ENCODE results near the gene B3GAT1. TPM values are rescaled to one million over a fixed set of nuclear protein-coding genes. Genes with fewer than 3 reads are reported as not detected.

The B3GAT1 gene
- polyA plus RNA-seq, 1 of the 3 experiments (the other 2 are of a cell fraction) = 0.15 TPM

DNA sequence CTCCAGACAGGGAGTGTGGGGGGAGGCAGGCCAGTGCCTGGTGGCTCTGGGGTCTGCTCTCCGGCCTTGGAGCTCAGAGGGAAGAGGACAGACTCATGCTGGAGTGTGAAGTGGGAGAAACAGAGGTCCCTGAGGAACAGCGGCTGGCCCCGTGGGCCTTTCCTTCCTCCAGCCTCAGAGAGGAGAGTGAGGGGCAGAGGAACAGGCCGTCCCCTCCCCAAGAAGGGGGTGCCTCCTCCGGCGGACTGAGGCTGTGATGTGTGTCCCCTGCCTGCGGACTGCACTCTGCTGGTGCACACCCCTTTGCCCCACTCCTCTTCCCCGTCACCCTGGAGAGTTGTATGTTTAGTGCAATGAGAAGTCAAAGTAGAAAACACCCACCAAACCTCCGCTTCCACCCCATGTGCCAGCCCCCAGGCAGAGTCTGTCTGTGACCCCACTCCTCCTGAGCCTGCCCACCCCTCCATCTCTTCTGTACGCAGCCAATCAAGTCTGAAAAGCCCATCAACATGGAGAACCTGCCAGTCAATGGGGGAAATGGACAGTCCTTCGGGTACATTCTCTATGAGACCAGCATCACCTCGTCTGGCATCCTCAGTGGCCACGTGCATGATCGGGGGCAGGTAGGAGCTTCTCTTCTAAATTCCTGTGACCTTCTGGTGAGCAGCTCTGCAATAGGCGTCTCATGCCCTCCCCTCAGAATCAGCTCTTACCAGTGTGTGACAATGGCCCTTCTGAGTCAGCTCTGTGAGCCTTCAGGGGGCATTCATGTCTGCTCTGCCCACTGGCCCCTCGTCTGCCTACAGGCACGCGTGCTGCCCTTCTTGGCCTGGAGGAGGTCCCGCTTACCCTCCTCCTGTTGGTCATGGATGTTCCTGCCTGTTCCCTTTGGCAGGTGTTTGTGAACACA lies 41.3 kb downstream of the B3GAT1 start:
- H3K36me3 ChIP-seq (replicated peaks in 1 of 2; ENCODE audit: control insufficient read depth in 1 of 2, insufficient read depth in 2 of 2, low read length in 1 of 2) = no peaks in the 10 kb centered on the region
- H4K20me1 ChIP-seq (ENCODE audit: insufficient read depth) = no peaks in the 10 kb centered on the region
- no peaks in the 10 kb centered on the region for H3K79me2 ChIP-seq (ENCODE audit: insufficient read depth)
- H2AFZ ChIP-seq (ENCODE audit: low read depth) = no peak overlapping the region
- no peaks in the 10 kb centered on the region for H3K9me3 ChIP-seq
- TF ChIP-seq, protein P1, sequence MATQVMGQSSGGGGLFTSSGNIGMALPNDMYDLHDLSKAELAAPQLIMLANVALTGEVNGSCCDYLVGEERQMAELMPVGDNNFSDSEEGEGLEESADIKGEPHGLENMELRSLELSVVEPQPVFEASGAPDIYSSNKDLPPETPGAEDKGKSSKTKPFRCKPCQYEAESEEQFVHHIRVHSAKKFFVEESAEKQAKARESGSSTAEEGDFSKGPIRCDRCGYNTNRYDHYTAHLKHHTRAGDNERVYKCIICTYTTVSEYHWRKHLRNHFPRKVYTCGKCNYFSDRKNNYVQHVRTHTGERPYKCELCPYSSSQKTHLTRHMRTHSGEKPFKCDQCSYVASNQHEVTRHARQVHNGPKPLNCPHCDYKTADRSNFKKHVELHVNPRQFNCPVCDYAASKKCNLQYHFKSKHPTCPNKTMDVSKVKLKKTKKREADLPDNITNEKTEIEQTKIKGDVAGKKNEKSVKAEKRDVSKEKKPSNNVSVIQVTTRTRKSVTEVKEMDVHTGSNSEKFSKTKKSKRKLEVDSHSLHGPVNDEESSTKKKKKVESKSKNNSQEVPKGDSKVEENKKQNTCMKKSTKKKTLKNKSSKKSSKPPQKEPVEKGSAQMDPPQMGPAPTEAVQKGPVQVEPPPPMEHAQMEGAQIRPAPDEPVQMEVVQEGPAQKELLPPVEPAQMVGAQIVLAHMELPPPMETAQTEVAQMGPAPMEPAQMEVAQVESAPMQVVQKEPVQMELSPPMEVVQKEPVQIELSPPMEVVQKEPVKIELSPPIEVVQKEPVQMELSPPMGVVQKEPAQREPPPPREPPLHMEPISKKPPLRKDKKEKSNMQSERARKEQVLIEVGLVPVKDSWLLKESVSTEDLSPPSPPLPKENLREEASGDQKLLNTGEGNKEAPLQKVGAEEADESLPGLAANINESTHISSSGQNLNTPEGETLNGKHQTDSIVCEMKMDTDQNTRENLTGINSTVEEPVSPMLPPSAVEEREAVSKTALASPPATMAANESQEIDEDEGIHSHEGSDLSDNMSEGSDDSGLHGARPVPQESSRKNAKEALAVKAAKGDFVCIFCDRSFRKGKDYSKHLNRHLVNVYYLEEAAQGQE (IDR thresholded peaks at IDR 0.05; ENCODE audit: low read depth, low read length) = no peak
- TF ChIP-seq YY1 (IDR thresholded peaks at IDR 0.05; ENCODE audit: low read depth) (no peak), JUND (IDR thresholded peaks at IDR 0.05) (no peak), NFIC (IDR thresholded peaks at IDR 0.05; ENCODE audit: borderline replicate concordance) (no peak), SIN3A (IDR thresholded peaks at IDR 0.05; ENCODE audit: borderline replicate concordance, low read depth, low read length) (no peak), NRF1 (IDR thresholded peaks at IDR 0.05; ENCODE audit: low read depth, low read length) (no peak)
- H3K4me2 ChIP-seq = no peak overlapping the region
- H3K4me3 ChIP-seq (ENCODE audit: low read depth in 2 of 2, low read length in 1 of 2) = no peak overlapping the region
- H3K9me2 ChIP-seq = no peaks in the 10 kb centered on the region
- ChIA-PET POLR2A (no interaction called here), CTCF (interaction anchor here (1.6 to 2.1 kb wide), 2 partner anchors 11 to 15 kb away, joined by 4 to 8 read pairs; no protein-coding TSS in a partner anchor)
- DNase-seq = no peak
- WGBS (ENCODE audit: low lambda C conversion rate) = 58% methylated on average over 18 of the region's 19 CpGs
- H3K27ac ChIP-seq (ENCODE audit: low read depth in 2 of 2, low read length in 1 of 2) = no peak overlapping the region
- no peaks in the 10 kb centered on the region for H3F3A ChIP-seq (replicated peaks; ENCODE audit: insufficient read depth)
- H3K27me3 ChIP-seq (ENCODE audit: insufficient read depth) = no peaks in the 10 kb centered on the region
- H3K9ac ChIP-seq = no peak overlapping the region
- H3K4me1 ChIP-seq (ENCODE audit: control insufficient read depth in 1 of 2, insufficient read depth in 2 of 2, low read depth in 1 of 2, low read length in 1 of 2) = no peaks in the 10 kb centered on the region

DNA sequence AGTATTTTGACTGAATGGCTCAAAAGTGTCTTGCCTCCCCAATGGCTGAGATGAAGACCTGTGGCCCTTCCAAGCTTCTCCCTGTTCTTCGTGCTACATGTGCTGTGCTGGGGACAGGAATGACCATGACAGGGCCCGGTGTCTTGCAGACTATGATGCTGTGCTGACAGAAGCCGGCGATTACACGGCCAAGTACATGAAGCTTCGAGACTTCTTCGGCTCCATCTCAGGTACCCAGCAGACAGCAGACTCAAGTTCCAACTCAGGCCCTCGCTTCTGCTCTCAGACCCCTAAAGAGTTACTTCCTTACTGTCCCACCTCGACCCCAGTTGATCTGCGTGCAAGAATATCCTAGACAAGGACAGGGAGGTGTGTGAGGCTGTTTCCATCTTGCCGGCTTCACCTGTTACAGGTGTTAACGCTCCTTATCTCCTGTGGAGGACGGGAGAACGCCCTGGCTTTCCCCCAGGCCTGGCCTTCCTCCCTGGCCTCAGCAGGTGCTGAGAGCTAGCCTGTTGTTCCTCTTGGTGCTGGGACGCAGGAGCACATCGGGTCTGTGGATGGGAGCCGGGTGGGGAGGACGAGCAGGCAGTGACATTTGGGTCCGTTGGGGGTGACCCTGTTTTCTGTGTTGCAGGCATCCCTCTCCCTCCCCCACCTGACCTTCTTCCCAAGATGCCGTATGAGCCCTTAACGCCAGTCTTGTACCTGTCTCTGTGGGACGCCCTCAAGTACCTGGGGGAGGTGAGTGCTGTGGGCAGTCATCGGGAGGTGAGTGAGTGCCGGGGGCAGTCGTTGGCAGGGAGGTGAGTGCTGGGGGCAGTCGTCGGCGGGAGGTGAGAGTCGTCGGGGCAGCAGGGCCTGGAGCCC lies 42.2 kb downstream of the B3GAT1 start:
- Histone ChIP-seq H4K20me1 (ENCODE audit: insufficient read depth) (no peaks in the 10 kb centered on the region), H3K79me2 (ENCODE audit: insufficient read depth) (no peaks in the 10 kb centered on the region), H3K4me3 (ENCODE audit: low read depth in 2 of 2, low read length in 1 of 2) (no peak overlapping the region), H3K27ac (ENCODE audit: low read depth in 2 of 2, low read length in 1 of 2) (no peak overlapping the region), H3K36me3 (replicated peaks in 1 of 2; ENCODE audit: control insufficient read depth in 1 of 2, insufficient read depth in 2 of 2, low read length in 1 of 2) (no peaks in the 10 kb centered on the region), H3K9me2 (no peaks in the 10 kb centered on the region), H2AFZ (ENCODE audit: low read depth) (no peak overlapping the region), H3K27me3 (ENCODE audit: insufficient read depth) (no peaks in the 10 kb centered on the region), H3F3A (replicated peaks; ENCODE audit: insufficient read depth) (no peaks in the 10 kb centered on the region), H3K4me1 (ENCODE audit: control insufficient read depth in 1 of 2, insufficient read depth in 2 of 2, low read depth in 1 of 2, low read length in 1 of 2) (no peaks in the 10 kb centered on the region; a peak in 1 of 4 replicates), H3K9ac (no peak overlapping the region), H3K9me3 (no peaks in the 10 kb centered on the region), H3K4me2 (no peak overlapping the region)
- DNase-seq = no peak
- CTCF ChIA-PET = interaction anchor here (2.1 kb wide), 1 partner anchor 10 kb away, joined by 8 read pairs; no protein-coding TSS in a partner anchor
- POLR2A ChIA-PET = no interaction called here
- WGBS (ENCODE audit: low lambda C conversion rate) = 81% methylated on average over 22 of the region's 30 CpGs
- TF ChIP-seq CHD2 (IDR thresholded peaks at IDR 0.05; ENCODE audit: low read length, partially characterized antibody) (no peak), ELF1 (IDR thresholded peaks at IDR 0.05) (no peak), RFX5 (IDR thresholded peaks at IDR 0.05; ENCODE audit: low read length) (no peak), SIN3A (IDR thresholded peaks at IDR 0.05; ENCODE audit: borderline replicate concordance, low read depth, low read length) (no peak), RCOR1 (IDR thresholded peaks at IDR 0.05; ENCODE audit: low read length) (no peak), GABPA (IDR thresholded peaks at IDR 0.05; ENCODE audit: low read depth) (no peak), TCF12 (IDR thresholded peaks at IDR 0.05) (no peak)
- TF ChIP-seq, protein P2, sequence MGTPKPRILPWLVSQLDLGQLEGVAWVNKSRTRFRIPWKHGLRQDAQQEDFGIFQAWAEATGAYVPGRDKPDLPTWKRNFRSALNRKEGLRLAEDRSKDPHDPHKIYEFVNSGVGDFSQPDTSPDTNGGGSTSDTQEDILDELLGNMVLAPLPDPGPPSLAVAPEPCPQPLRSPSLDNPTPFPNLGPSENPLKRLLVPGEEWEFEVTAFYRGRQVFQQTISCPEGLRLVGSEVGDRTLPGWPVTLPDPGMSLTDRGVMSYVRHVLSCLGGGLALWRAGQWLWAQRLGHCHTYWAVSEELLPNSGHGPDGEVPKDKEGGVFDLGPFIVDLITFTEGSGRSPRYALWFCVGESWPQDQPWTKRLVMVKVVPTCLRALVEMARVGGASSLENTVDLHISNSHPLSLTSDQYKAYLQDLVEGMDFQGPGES (IDR thresholded peaks at IDR 0.05; ENCODE audit: low read depth, low read length) = no peak
- TF ChIP-seq, protein P3, sequence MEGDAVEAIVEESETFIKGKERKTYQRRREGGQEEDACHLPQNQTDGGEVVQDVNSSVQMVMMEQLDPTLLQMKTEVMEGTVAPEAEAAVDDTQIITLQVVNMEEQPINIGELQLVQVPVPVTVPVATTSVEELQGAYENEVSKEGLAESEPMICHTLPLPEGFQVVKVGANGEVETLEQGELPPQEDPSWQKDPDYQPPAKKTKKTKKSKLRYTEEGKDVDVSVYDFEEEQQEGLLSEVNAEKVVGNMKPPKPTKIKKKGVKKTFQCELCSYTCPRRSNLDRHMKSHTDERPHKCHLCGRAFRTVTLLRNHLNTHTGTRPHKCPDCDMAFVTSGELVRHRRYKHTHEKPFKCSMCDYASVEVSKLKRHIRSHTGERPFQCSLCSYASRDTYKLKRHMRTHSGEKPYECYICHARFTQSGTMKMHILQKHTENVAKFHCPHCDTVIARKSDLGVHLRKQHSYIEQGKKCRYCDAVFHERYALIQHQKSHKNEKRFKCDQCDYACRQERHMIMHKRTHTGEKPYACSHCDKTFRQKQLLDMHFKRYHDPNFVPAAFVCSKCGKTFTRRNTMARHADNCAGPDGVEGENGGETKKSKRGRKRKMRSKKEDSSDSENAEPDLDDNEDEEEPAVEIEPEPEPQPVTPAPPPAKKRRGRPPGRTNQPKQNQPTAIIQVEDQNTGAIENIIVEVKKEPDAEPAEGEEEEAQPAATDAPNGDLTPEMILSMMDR (IDR thresholded peaks at IDR 0.05) = no peak
- TF ChIP-seq, protein P4, sequence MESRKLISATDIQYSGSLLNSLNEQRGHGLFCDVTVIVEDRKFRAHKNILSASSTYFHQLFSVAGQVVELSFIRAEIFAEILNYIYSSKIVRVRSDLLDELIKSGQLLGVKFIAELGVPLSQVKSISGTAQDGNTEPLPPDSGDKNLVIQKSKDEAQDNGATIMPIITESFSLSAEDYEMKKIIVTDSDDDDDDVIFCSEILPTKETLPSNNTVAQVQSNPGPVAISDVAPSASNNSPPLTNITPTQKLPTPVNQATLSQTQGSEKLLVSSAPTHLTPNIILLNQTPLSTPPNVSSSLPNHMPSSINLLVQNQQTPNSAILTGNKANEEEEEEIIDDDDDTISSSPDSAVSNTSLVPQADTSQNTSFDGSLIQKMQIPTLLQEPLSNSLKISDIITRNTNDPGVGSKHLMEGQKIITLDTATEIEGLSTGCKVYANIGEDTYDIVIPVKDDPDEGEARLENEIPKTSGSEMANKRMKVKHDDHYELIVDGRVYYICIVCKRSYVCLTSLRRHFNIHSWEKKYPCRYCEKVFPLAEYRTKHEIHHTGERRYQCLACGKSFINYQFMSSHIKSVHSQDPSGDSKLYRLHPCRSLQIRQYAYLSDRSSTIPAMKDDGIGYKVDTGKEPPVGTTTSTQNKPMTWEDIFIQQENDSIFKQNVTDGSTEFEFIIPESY (IDR thresholded peaks at IDR 0.05; ENCODE audit: borderline replicate concordance, low read depth) = no peak

Data from SK-N-SH (cell line).